ENCODE results near the gene ARMH3.

- TF ChIP-seq CTCF (conservative IDR thresholded peaks at IDR 0.05; ENCODE audit: low read length) (no peak), EZH2phosphoT487 (IDR thresholded peaks at IDR 0.05; ENCODE audit: borderline replicate concordance, low read depth, low read length) (no peak)
Measured at GRCh38 chr10:102016416-102016815, 39.6 kb downstream of the ARMH3 start.
